Measurements from ENCODE around the gene NME1.

DNA sequence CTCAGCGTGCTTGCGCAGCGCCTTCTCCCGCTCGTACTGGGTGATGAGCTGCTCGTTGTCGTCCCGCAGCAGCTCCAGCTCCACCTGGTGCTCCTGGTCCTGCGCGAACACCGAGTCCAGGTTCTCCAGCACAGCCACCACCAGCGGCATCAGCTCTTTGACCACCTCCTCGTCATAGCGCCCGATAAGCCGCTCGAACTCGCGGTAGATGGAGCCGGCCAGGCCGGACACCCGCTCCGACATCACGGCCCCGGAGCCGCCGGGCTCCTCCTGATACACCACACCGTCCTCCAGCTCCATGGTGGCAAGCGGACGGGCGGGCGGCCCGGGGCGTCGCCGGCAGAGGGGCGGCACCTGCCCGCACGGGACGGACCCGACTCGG lies 33.0 kb upstream of the NME1 start:
- TF ChIP-seq EZH2 (IDR thresholded peaks at IDR 0.05) = no peak
- no peak for TF ChIP-seq POLR2AphosphoS5 (IDR thresholded peaks at IDR 0.05; ENCODE audit: borderline replicate concordance, low read depth, low read length)
- TF ChIP-seq FOXP2 (optimal IDR thresholded peaks at IDR 0.05; ENCODE audit: control extremely low read depth, extremely low read length, insufficient read depth) = no peak
